K562 (cell line): ENCODE measurements around the gene HSD11B1L.

ENCODE experiments used
- CBX2 ChIP-seq: fragments of 200-600 bp; sonication (generic); IDR thresholded peaks from one replicate; pipeline ENCODE4 v1.6.1; 2012; ENCODE audit warnings: mild to moderate bottlenecking, low read length, inconsistent platforms; ENCODE audit not compliant: insufficient read depth, poor library complexity, severe bottlenecking
- CBX5 ChIP-seq: IDR thresholded peaks from 2 replicates; pipeline ENCODE4 v1.6.1; 2014; ENCODE audit warnings: low read depth, borderline replicate concordance
- SIN3B ChIP-seq: fragments of 450-650 bp; IDR thresholded peaks from 2 replicates; pipeline ENCODE4 v1.6.1; 2017; ENCODE audit warnings: low read depth, mild to moderate bottlenecking, moderate library complexity
- SMAD3 ChIP-seq: fragments of 450-650 bp; formaldehyde crosslinking; conservative IDR thresholded peaks from 2 replicates; pipeline ENCODE4 v1.4.0; 2020; ENCODE audit warnings: mild to moderate bottlenecking
- ZNF408 ChIP-seq: fragments of 250-450 bp; sonication (Bioruptor Pico); IDR thresholded peaks from 2 replicates; pipeline ENCODE4 v1.4.0; 2020; ENCODE audit warnings: low read depth, mild to moderate bottlenecking, moderate library complexity

- TF ChIP-seq CBX2 (no peak), ZNF408 (no peak), SIN3B (no peak), CBX5 (no peak), SMAD3 (CRISPR knock-in tag) (no peak)
These were observed 30.2 kb downstream of the HSD11B1L start for GRCh38 chr19:5711025-5711424.
